Natural killer cell (primary cell): ENCODE results near the gene CCDC85C. TPM values are rescaled to one million over a fixed set of nuclear protein-coding genes. Genes with fewer than 3 reads are reported as not detected.

Experiments used
- ATAC-seq, 3 donors: fragments of 150-1000 bp in 2 of 3; fragments of 200-7000 bp in 1 of 3; cut with Tn5 transposase; 1 replicate in 1 of 3; 2 replicates in 2 of 3; pipeline ENCODE4 v1.10.0; 2021; ENCODE audit warnings: mild to moderate bottlenecking in 2 of 3, moderate library complexity in 2 of 3
- DNase-seq, 2 donors: peaks; one replicate each; pipeline versions ENCODE4 v3.0.0 to v3.0.0-alpha.2; 2013 to 2021; ENCODE audit warnings: mixed read lengths in 1 of 2
- H3K27ac ChIP-seq: one replicate; pipeline ENCODE4 v1.5.1; 2013; ENCODE audit warnings: mild to moderate bottlenecking, low read length
- H3K27me3 ChIP-seq: one replicate; pipeline ENCODE4 v1.6.1; 2013; ENCODE audit warnings: low read length; ENCODE audit not compliant: control insufficient read depth, insufficient read depth
- H3K36me3 ChIP-seq: one replicate; pipeline ENCODE4 v1.6.1; 2013; ENCODE audit warnings: low read length; ENCODE audit not compliant: control insufficient read depth, insufficient read depth
- H3K4me1 ChIP-seq: one replicate; pipeline ENCODE4 v1.6.1; 2013; ENCODE audit warnings: low read length; ENCODE audit not compliant: control insufficient read depth, insufficient read depth
- H3K4me3 ChIP-seq: one replicate; pipeline ENCODE4 v1.5.1; 2013; ENCODE audit warnings: low read length
- H3K9me3 ChIP-seq: one replicate; pipeline ENCODE4 v1.6.1; 2013; ENCODE audit warnings: low read length; ENCODE audit not compliant: control insufficient read depth, insufficient read depth
- H3K27ac Mint-ChIP-seq, 2 donors: one replicate each; pipeline ENCODE4 v1.8.0; 2022; ENCODE audit warnings: mild to moderate bottlenecking in 2 of 2, mixed read lengths in 2 of 2, moderate library complexity in 1 of 2
- H3K27me3 Mint-ChIP-seq, 2 donors: one replicate each; pipeline ENCODE4 v1.8.0; 2022; ENCODE audit warnings: low read depth in 2 of 2, mixed read lengths in 2 of 2
- H3K36me3 Mint-ChIP-seq: one replicate; pipeline ENCODE4 v1.8.0; 2022; ENCODE audit warnings: mixed read lengths
- H3K4me1 Mint-ChIP-seq, 2 donors: one replicate each; pipeline ENCODE4 v1.8.0; 2022; ENCODE audit warnings: mixed read lengths in 2 of 2
- H3K4me3 Mint-ChIP-seq: one replicate; pipeline ENCODE4 v1.8.0; 2022; ENCODE audit warnings: mild to moderate bottlenecking, moderate library complexity, mixed read lengths
- H3K9me3 Mint-ChIP-seq, 2 donors: one replicate each; pipeline ENCODE4 v1.8.0; 2022; ENCODE audit warnings: mixed read lengths in 2 of 2
- WGBS: methylation state at CpG from one replicate; pipeline ENCODE4 v1.1.7; 2013; ENCODE audit warnings: missing lambda C conversion rate; ENCODE audit not compliant: insufficient coverage; 5-methylcytosine and 5-hydroxymethylcytosine counted together
- intact Hi-C: fragments of 100-400 bp; cut with micrococcal nuclease; formaldehyde crosslinking; loops from one replicate; pipeline ENCODE4 v1.14.2; 2022
- total RNA-seq, 4 donors: library from RNA; stranded (reverse); fragments of 120-200 nt in 1 of 4; gene quantifications; one replicate each; pipeline versions ENCODE4 v1.2.3 to v1.2.4, GENCODE V29; 2013 to 2022
- TF ChIP-seq, protein P1 (sequence below): fragments of 200-600 bp; IDR thresholded peaks from one replicate; pipeline ENCODE4 v1.8.0; 2022; ENCODE audit warnings: antibody characterized with exemption

Gene CCDC85C
- total RNA-seq, 3 donors from 2014 or later (not counting 1 experiment from before 2014, with no cell fraction given), result 0.73 to 4.3 (median 2.8) TPM

- Histone ChIP-seq H3K27me3 (no peaks in the 10 kb centered on the region), H3K27ac (no peak overlapping the region), H3K9me3 (no peaks in the 10 kb centered on the region), H3K4me3 (no peak overlapping the region), H3K4me1 (no peaks in the 10 kb centered on the region), H3K36me3 (no peaks in the 10 kb centered on the region)
- no peaks in the 10 kb centered on the region for H3K36me3 Mint-ChIP-seq
- no peak overlapping the region for H3K27ac Mint-ChIP-seq
- TF ChIP-seq, protein P1, sequence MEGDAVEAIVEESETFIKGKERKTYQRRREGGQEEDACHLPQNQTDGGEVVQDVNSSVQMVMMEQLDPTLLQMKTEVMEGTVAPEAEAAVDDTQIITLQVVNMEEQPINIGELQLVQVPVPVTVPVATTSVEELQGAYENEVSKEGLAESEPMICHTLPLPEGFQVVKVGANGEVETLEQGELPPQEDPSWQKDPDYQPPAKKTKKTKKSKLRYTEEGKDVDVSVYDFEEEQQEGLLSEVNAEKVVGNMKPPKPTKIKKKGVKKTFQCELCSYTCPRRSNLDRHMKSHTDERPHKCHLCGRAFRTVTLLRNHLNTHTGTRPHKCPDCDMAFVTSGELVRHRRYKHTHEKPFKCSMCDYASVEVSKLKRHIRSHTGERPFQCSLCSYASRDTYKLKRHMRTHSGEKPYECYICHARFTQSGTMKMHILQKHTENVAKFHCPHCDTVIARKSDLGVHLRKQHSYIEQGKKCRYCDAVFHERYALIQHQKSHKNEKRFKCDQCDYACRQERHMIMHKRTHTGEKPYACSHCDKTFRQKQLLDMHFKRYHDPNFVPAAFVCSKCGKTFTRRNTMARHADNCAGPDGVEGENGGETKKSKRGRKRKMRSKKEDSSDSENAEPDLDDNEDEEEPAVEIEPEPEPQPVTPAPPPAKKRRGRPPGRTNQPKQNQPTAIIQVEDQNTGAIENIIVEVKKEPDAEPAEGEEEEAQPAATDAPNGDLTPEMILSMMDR, result no peak
- WGBS, result 78% methylated on average over 10 of the region's 11 CpGs
- H3K4me1 Mint-ChIP-seq, result no peaks in the 10 kb centered on the region
- H3K27me3 Mint-ChIP-seq, result no peaks in the 10 kb centered on the region
- no peak for DNase-seq
- no peaks in the 10 kb centered on the region for H3K9me3 Mint-ChIP-seq
- no peak for ATAC-seq
- H3K4me3 Mint-ChIP-seq, result no peak overlapping the region
- intact Hi-C loops, result no loop called here
Measured at GRCh38 chr14:99579120-99579836, 24.7 kb downstream of the CCDC85C start.

DNA sequence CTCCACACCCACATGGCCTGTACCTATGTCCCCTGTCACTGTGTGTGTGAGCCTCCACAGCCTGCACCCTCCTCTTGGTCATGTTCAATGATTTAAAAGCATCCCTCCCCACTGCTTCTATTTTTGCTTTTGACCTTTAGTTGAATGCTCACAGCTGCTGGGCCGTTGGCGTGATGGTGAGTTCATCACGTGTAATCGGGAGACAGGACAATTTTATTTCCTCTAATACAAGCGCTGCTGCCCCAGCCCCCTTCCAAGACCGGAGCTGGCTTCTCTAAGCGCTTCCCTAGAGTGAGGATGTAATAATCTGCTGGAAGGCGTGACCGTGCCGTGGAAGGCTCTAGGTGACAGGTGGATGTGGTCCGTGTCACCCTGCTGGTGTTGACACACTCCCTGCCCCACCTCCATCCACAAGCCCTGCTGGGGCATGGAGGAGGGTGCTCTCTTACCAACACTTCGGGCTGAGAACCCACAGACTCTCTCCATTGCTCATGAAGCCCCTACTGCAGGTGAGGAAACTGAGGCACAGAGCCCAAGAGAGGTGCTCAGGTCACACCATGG is 25.4 kb downstream of the CCDC85C start:
- no peaks in the 10 kb centered on the region for H3K27me3 Mint-ChIP-seq
- Histone ChIP-seq H3K27ac (no peak overlapping the region), H3K27me3 (no peaks in the 10 kb centered on the region), H3K4me1 (no peaks in the 10 kb centered on the region), H3K9me3 (no peaks in the 10 kb centered on the region), H3K4me3 (no peak overlapping the region), H3K36me3 (no peaks in the 10 kb centered on the region)
- WGBS, result 84% methylated on average over 9 of the region's 12 CpGs
- intact Hi-C loops, result no loop called here
- TF ChIP-seq, protein P1, result no peak
- H3K36me3 Mint-ChIP-seq, result no peaks in the 10 kb centered on the region
- H3K27ac Mint-ChIP-seq, result no peak overlapping the region
- DNase-seq (no peak), ATAC-seq (no peak)
- no peaks in the 10 kb centered on the region for H3K4me1 Mint-ChIP-seq
- no peak overlapping the region for H3K4me3 Mint-ChIP-seq
- H3K9me3 Mint-ChIP-seq, result no peaks in the 10 kb centered on the region

DNA sequence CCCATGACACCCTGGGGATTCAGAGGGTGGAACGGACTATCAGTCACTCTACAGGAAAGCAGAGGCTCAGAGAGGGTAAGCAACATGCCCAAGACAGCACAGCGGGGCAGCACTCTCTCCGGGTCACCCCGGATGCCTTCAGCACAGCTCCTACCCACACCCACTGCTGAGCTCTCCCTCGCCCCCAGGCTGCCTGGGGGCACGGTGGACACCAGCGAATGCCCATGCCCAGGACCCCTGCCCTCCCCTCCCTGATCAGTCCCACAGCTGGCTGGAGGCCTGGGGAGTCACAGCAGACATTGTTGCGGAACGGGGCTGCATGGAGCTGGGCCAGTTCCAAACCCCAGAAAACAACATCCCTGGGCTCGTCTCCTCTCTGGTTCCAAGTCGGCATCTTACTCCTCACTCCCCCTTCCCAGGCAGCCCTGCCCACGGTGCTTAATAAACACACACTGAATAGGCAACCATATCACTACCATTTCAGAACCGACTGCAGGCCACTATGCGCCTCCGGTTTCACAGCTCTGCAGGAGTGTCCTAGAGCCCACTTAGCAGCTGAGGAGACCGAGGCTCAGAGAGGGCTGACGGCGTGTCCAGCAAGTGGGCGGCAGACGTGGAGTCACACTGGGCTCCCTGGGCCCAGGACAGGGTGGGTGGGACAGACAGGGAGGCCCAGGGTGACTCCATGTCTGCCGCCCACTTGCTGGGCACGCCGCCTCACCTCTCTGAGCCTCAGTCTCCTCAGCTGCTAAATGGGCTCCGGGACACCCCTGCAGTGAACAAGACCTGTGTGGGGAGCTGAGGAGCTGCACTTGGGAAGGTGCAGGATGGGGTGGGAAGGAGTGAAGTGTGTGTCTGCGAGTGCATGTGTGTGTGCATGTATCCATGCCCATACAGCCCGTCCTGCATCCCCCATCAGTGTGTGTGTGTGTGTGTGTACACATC is 27.0 kb downstream of the CCDC85C start:
- no peak for ATAC-seq
- H3K9me3 Mint-ChIP-seq, result no peaks in the 10 kb centered on the region
- H3K9me3 ChIP-seq, result no peaks in the 10 kb centered on the region

More for the DNA sequence above, 27.0 kb downstream of the CCDC85C start:
- WGBS, result 94% methylated on average over 24 of the region's 26 CpGs
- Histone ChIP-seq H3K4me3 (no peak overlapping the region), H3K4me1 (no peaks in the 10 kb centered on the region), H3K27ac (no peak overlapping the region), H3K27me3 (no peaks in the 10 kb centered on the region), H3K36me3 (no peaks in the 10 kb centered on the region)
- Mint-ChIP-seq H3K27ac (no peak overlapping the region), H3K27me3 (no peaks in the 10 kb centered on the region), H3K36me3 (no peaks in the 10 kb centered on the region), H3K4me1 (no peaks in the 10 kb centered on the region), H3K4me3 (no peak overlapping the region)
- no peak for DNase-seq
- intact Hi-C loops, result no loop called here
- TF ChIP-seq, protein P1, result no peak
